IPS-20b (cell line): ENCODE measurements around the gene RHOT2.
"Not testable (repeated sequence)": the region's sequence is repeated elsewhere in the genome, so short reads cannot be mapped to it uniquely, and the experiment has no call there.

Experiments used
- H3K27ac ChIP-seq: one replicate; pipeline ENCODE4 v1.5.1; 2013; ENCODE audit warnings: low read length
- H3K27me3 ChIP-seq: 2 replicates; pipeline ENCODE4 v1.6.1; 2013; ENCODE audit warnings: mild to moderate bottlenecking, low read length, inconsistent platforms; ENCODE audit not compliant: insufficient read depth
- H3K36me3 ChIP-seq: 2 replicates; pipeline ENCODE4 v1.6.1; 2013; ENCODE audit warnings: low read depth, mild to moderate bottlenecking, inconsistent platforms, low read length, moderate library complexity; ENCODE audit not compliant: insufficient read depth
- H3K4me1 ChIP-seq: 2 replicates; pipeline ENCODE4 v1.6.1; 2013; ENCODE audit warnings: mild to moderate bottlenecking, control low read depth, inconsistent platforms, low read length, moderate library complexity; ENCODE audit not compliant: insufficient read depth
- H3K4me3 ChIP-seq: 2 replicates; pipeline ENCODE4 v1.5.1; 2013; ENCODE audit warnings: mild to moderate bottlenecking, low read length, inconsistent platforms
- H3K9ac ChIP-seq: 2 replicates; pipeline ENCODE4 v1.6.1; 2013; ENCODE audit warnings: low read depth, mild to moderate bottlenecking, inconsistent platforms, low read length, moderate library complexity
- H3K9me3 ChIP-seq: 2 replicates; pipeline ENCODE4 v1.6.1; 2013; ENCODE audit warnings: mild to moderate bottlenecking, low read depth, low read length, inconsistent platforms; ENCODE audit not compliant: insufficient read depth

Gene RHOT2

GRCh38 chr16:689175-689897, 21.4 kb downstream of the RHOT2 start:
- H3K9ac ChIP-seq, result peak overlapping the region; percentile 90
- H3K36me3 ChIP-seq, result no peaks in the 10 kb centered on the region
- H3K4me3 ChIP-seq, result peak overlapping the region; percentile 93
- H3K27me3 ChIP-seq, result peaks cover 39% of the 10 kb centered on the region
- H3K9me3 ChIP-seq, result no peaks in the 10 kb centered on the region
- H3K27ac ChIP-seq, result no peak overlapping the region
- H3K4me1 ChIP-seq, result no peaks in the 10 kb centered on the region

- H3K9me3 ChIP-seq, H3K9ac ChIP-seq, H3K4me1 ChIP-seq, H3K4me3 ChIP-seq, H3K27ac ChIP-seq, H3K36me3 ChIP-seq: not testable (repeated sequence)
- H3K27me3 ChIP-seq, result peaks cover 57% of the 10 kb centered on the region
These were observed 23.3 kb downstream of the RHOT2 start for GRCh38 chr16:691242-691641.

GRCh38 chr16:692356-693108, 24.6 kb downstream of the RHOT2 start:
- H3K4me1 ChIP-seq, result no peaks in the 10 kb centered on the region
- H3K4me3 ChIP-seq, result no peak overlapping the region
- no peaks in the 10 kb centered on the region for H3K36me3 ChIP-seq
- no peak overlapping the region for H3K9ac ChIP-seq
- no peaks in the 10 kb centered on the region for H3K9me3 ChIP-seq
- no peak overlapping the region for H3K27ac ChIP-seq
- H3K27me3 ChIP-seq, result peaks cover 68% of the 10 kb centered on the region

GRCh38 chr16:693364-693763, 25.4 kb downstream of the RHOT2 start:
- Histone ChIP-seq H3K4me3 (peak overlapping the region; percentile 65; the same call in 1 of the 2 replicates), H3K36me3 (no peaks in the 10 kb centered on the region), H3K27ac (no peak overlapping the region), H3K9ac (no peak overlapping the region), H3K27me3 (peaks cover 76% of the 10 kb centered on the region), H3K9me3 (no peaks in the 10 kb centered on the region), H3K4me1 (no peaks in the 10 kb centered on the region)

GRCh38 chr16:693766-694165, 25.8 kb downstream of the RHOT2 start:
- no peaks in the 10 kb centered on the region for H3K36me3 ChIP-seq
- peak overlapping the region; percentile 65; the same call in 1 of the 2 replicates for H3K4me3 ChIP-seq
- peaks cover 80% of the 10 kb centered on the region for H3K27me3 ChIP-seq
- H3K27ac ChIP-seq, result no peak overlapping the region
- H3K4me1 ChIP-seq, result no peaks in the 10 kb centered on the region
- no peak overlapping the region for H3K9ac ChIP-seq
- no peaks in the 10 kb centered on the region for H3K9me3 ChIP-seq

GRCh38 chr16:694187-694862, 26.4 kb downstream of the RHOT2 start:
- Histone ChIP-seq H3K4me1 (no peaks in the 10 kb centered on the region), H3K4me3 (peak overlapping the region; percentile 65; the same call in 1 of the 2 replicates), H3K9ac (no peak overlapping the region), H3K36me3 (no peaks in the 10 kb centered on the region), H3K9me3 (no peaks in the 10 kb centered on the region), H3K27me3 (peaks cover 86% of the 10 kb centered on the region), H3K27ac (no peak overlapping the region)

GRCh38 chr16:694863-695354, 27.0 kb downstream of the RHOT2 start:
- Histone ChIP-seq H3K27ac (no peak overlapping the region), H3K4me3 (peak overlapping the region; percentile 65; the same call in 1 of the 2 replicates), H3K4me1 (no peaks in the 10 kb centered on the region), H3K9ac (no peak overlapping the region), H3K36me3 (no peaks in the 10 kb centered on the region), H3K9me3 (no peaks in the 10 kb centered on the region), H3K27me3 (peaks cover 91% of the 10 kb centered on the region)

- H3K27me3 ChIP-seq, result peaks cover 97% of the 10 kb centered on the region
- no peaks in the 10 kb centered on the region for H3K36me3 ChIP-seq
- H3K9me3 ChIP-seq, result no peaks in the 10 kb centered on the region
- no peaks in the 10 kb centered on the region for H3K4me1 ChIP-seq
- H3K27ac ChIP-seq, result no peak overlapping the region
- no peak overlapping the region for H3K9ac ChIP-seq
- peak overlapping the region; percentile 79 for H3K4me3 ChIP-seq
These were observed 27.6 kb downstream of the RHOT2 start for GRCh38 chr16:695355-696089.

- no peaks in the 10 kb centered on the region for H3K9me3 ChIP-seq
- H3K27me3 ChIP-seq, result peaks cover 97% of the 10 kb centered on the region
- H3K4me1 ChIP-seq, result no peaks in the 10 kb centered on the region
These were observed 31.2 kb downstream of the RHOT2 start for GRCh38 chr16:698911-699671.

GRCh38 chr16:700684-701584, 33.0 kb downstream of the RHOT2 start:
- Histone ChIP-seq H3K4me1 (no peaks in the 10 kb centered on the region), H3K27ac (no peak overlapping the region), H3K9ac (no peak overlapping the region), H3K36me3 (no peaks in the 10 kb centered on the region), H3K4me3 (no peak overlapping the region; the same call in 1 of the 2 replicates), H3K9me3 (no peaks in the 10 kb centered on the region), H3K27me3 (peaks cover 91% of the 10 kb centered on the region)

More at GRCh38 chr16:698911-699671, 31.2 kb downstream of the RHOT2 start:
- no peak overlapping the region for H3K4me3 ChIP-seq
- no peak overlapping the region for H3K27ac ChIP-seq
- H3K9ac ChIP-seq, result no peak overlapping the region
- H3K36me3 ChIP-seq, result no peaks in the 10 kb centered on the region
